ACC112 (cell line): Measurements from ENCODE around the gene ZMAT2.
"Not testable (repeated sequence)": the region's sequence is repeated elsewhere in the genome, so short reads cannot be mapped to it uniquely, and the experiment has no call there.

Experiments
- H2AFZ ChIP-seq: fragments of 200-600 bp; sonication (generic); one replicate; pipeline ENCODE4 v1.6.0; 2017; ENCODE audit warnings: antibody characterized with exemption, low read length; ENCODE audit not compliant: unreplicated experiment
- H3K27ac ChIP-seq: fragments of 200-600 bp; sonication (generic); 2 replicates; pipeline ENCODE4 v1.5.1; 2014; ENCODE audit warnings: low read depth, mild to moderate bottlenecking, antibody characterized with exemption, low read length, moderate library complexity
- H3K27me3 ChIP-seq: fragments of 200-600 bp; sonication (generic); 2 replicates; pipeline ENCODE4 v1.6.1; 2014; ENCODE audit warnings: mild to moderate bottlenecking, antibody characterized with exemption, low read length, moderate library complexity, mixed read lengths; ENCODE audit not compliant: insufficient read depth
- H3K36me3 ChIP-seq: fragments of 200-600 bp; sonication (generic); 2 replicates; pipeline ENCODE4 v1.6.1; 2016; ENCODE audit warnings: mild to moderate bottlenecking, antibody characterized with exemption, low read length, moderate library complexity, mixed read lengths; ENCODE audit not compliant: insufficient read depth
- H3K4me1 ChIP-seq: fragments of 200-600 bp; sonication (generic); one replicate; pipeline ENCODE4 v1.6.1; 2016; ENCODE audit warnings: low read length, mixed read lengths; ENCODE audit not compliant: insufficient read depth, unreplicated experiment, control insufficient read depth
- H3K4me3 ChIP-seq: fragments of 200-600 bp; sonication (generic); 2 replicates; pipeline ENCODE4 v1.5.1; 2014; ENCODE audit warnings: mild to moderate bottlenecking, low read depth, low read length
- H3K79me2 ChIP-seq: fragments of 200-600 bp; sonication (generic); one replicate; pipeline ENCODE4 v1.6.0; 2016; ENCODE audit warnings: low read length; ENCODE audit not compliant: control insufficient read depth, unreplicated experiment, insufficient read depth

The ZMAT2 gene

GRCh38 chr5:140700177-140701144 lies at the start of gene ZMAT2:
Gene ZMAT2, plus strand, starts transcription at chr5:140700447. Its CDS starts 14 bp downstream, at chr5:140700461.
- peak within 1 kb of the TSS; percentile 91 for H3K4me3 ChIP-seq

GRCh38 chr5:140658870-140659269 lies 41.4 kb upstream of the ZMAT2 start:
- H3K4me3 ChIP-seq: no peak overlapping the region
- no peaks in the 10 kb centered on the region for H3K27me3 ChIP-seq
- peaks cover 1% of the 10 kb centered on the region for H3K4me1 ChIP-seq
- H3K79me2 ChIP-seq: no peaks in the 10 kb centered on the region
- H2AFZ ChIP-seq: no peak overlapping the region
- H3K27ac ChIP-seq: no peak overlapping the region
- H3K36me3 ChIP-seq: peaks cover 48% of the 10 kb centered on the region

More at GRCh38 chr5:140700177-140701144, at the start of gene ZMAT2:
- H3K79me2 ChIP-seq: peaks cover 18% of the 10 kb centered on the region
- H2AFZ ChIP-seq: peak within 1 kb of the TSS; percentile 51
- H3K27me3 ChIP-seq: no peaks in the 10 kb centered on the region
- H3K4me1 ChIP-seq: peaks cover 11% of the 10 kb centered on the region
- H3K36me3 ChIP-seq: peaks cover 57% of the 10 kb centered on the region
- peak within 1 kb of the TSS; percentile 23; the same call in 1 of the 2 replicates for H3K27ac ChIP-seq

- not testable (repeated sequence) for H3K4me3 ChIP-seq, H3K27ac ChIP-seq, H3K4me1 ChIP-seq, H3K27me3 ChIP-seq, H2AFZ ChIP-seq, H3K79me2 ChIP-seq
- peaks cover 37% of the 10 kb centered on the region for H3K36me3 ChIP-seq
Observed at GRCh38 chr5:140660371-140660770, 39.9 kb upstream of the ZMAT2 start.

- peaks cover 14% of the 10 kb centered on the region for H3K4me1 ChIP-seq
- peaks cover 37% of the 10 kb centered on the region for H3K79me2 ChIP-seq
- H3K27ac ChIP-seq: peak overlapping the region; percentile 85
- peak overlapping the region; percentile 96 for H2AFZ ChIP-seq
- H3K4me3 ChIP-seq: peak overlapping the region; percentile 92
- no peaks in the 10 kb centered on the region for H3K27me3 ChIP-seq
- peaks cover 35% of the 10 kb centered on the region for H3K36me3 ChIP-seq
Observed at GRCh38 chr5:140664030-140664358, 36.3 kb upstream of the ZMAT2 start.

GRCh38 chr5:140664359-140665119 lies 35.7 kb upstream of the ZMAT2 start, which contains the start of gene WDR55:
Gene WDR55, plus strand, starts transcription at chr5:140664904. Its CDS starts 9 bp downstream, at chr5:140664913.
- Histone ChIP-seq H3K27ac (peak within 1 kb of the TSS; percentile 85), H3K27me3 (no peaks in the 10 kb centered on the region), H3K36me3 (peaks cover 30% of the 10 kb centered on the region), H3K4me1 (peaks cover 14% of the 10 kb centered on the region), H3K79me2 (peaks cover 37% of the 10 kb centered on the region), H3K4me3 (peak within 1 kb of the TSS; percentile 92), H2AFZ (peak within 1 kb of the TSS; percentile 96)

- H3K27ac ChIP-seq, H3K27me3 ChIP-seq, H3K4me1 ChIP-seq, H2AFZ ChIP-seq, H3K4me3 ChIP-seq: not testable (repeated sequence)
- peaks cover 22% of the 10 kb centered on the region; the same call in 1 of the 2 replicates for H3K36me3 ChIP-seq
- peaks cover 24% of the 10 kb centered on the region for H3K79me2 ChIP-seq
Observed at GRCh38 chr5:140671035-140671434, 29.2 kb upstream of the ZMAT2 start.

GRCh38 chr5:140671472-140672125 lies 28.6 kb upstream of the ZMAT2 start:
- Histone ChIP-seq H3K79me2 (peaks cover 18% of the 10 kb centered on the region), H3K27ac (no peak overlapping the region), H3K4me3 (no peak overlapping the region), H2AFZ (no peak overlapping the region), H3K4me1 (peaks cover 2% of the 10 kb centered on the region), H3K36me3 (peaks cover 22% of the 10 kb centered on the region; the same call in 1 of the 2 replicates), H3K27me3 (no peaks in the 10 kb centered on the region)

- no peaks in the 10 kb centered on the region for H3K27me3 ChIP-seq
- H3K4me3 ChIP-seq: no peak overlapping the region
- H3K36me3 ChIP-seq: peaks cover 22% of the 10 kb centered on the region; the same call in 1 of the 2 replicates
- no peak overlapping the region for H2AFZ ChIP-seq
- H3K4me1 ChIP-seq: no peaks in the 10 kb centered on the region
- H3K27ac ChIP-seq: no peak overlapping the region
- peaks cover 8% of the 10 kb centered on the region for H3K79me2 ChIP-seq
Observed at GRCh38 chr5:140672455-140673186, 27.6 kb upstream of the ZMAT2 start.

- Histone ChIP-seq H2AFZ (no peak within 1 kb of the TSS), H3K36me3 (peaks cover 18% of the 10 kb centered on the region; the same call in 1 of the 2 replicates), H3K79me2 (peaks cover under 1% of the 10 kb centered on the region), H3K27ac (no peak within 1 kb of the TSS), H3K4me1 (no peaks in the 10 kb centered on the region), H3K27me3 (no peaks in the 10 kb centered on the region), H3K4me3 (no peak within 1 kb of the TSS)
Observed at GRCh38 chr5:140673187-140673976, 26.9 kb upstream of the ZMAT2 start, which contains the start of gene DND1. Gene DND1, minus strand, starts transcription at chr5:140673576. Its CDS starts 34 bp downstream, at chr5:140673542.
